ENCODE measurements around the gene COQ3. TPM values are rescaled to one million over a fixed set of nuclear protein-coding genes. Genes with fewer than 3 reads are reported as not detected.

COQ3 gene, protein sequence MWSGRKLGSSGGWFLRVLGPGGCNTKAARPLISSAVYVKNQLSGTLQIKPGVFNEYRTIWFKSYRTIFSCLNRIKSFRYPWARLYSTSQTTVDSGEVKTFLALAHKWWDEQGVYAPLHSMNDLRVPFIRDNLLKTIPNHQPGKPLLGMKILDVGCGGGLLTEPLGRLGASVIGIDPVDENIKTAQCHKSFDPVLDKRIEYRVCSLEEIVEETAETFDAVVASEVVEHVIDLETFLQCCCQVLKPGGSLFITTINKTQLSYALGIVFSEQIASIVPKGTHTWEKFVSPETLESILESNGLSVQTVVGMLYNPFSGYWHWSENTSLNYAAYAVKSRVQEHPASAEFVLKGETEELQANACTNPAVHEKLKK
- 7.2 TPM for polyA plus RNA-seq (ENCODE audit: insufficient read length)

DNA sequence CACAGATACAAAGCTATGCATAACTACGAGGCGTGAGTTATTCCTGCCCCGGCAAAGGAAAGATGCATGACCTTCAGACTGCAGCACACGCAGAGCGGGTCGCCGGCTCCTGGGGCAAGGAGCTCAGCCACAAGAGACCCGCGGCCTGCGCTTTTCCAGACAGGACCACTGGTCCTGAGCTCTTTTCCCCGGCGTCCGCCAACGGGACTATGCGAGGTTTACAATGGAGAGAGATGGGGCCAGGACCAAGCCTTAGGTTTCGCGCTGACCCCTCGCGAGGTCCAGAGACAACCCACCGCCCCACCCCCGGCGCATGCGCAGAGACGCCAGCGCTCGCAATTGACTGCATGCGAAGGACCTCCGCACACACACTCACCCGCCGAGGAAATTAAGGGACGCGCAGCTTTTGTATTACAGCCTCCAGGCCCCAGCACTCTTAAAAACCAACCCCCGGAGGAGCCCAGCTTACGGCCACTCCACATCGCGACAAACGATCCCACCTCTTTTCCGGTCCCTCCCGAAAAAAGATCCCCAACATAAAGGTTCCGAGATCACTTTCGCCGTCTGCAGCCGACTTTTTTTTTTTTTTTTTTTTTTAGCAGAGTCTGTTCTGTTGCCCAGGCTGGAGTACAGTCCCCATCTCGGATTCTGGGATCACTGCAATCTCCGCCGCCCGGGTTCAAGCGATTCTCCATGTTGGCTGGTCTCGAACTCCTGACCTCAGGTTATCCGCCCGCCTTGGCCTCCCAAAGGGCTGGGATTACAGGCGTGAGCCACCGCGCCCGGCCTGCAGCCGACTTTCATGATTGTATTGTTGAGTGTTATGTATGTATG, at the start of gene COQ3:
Gene COQ3, minus strand, starts transcription at position 498 of the 834 bp plus-strand sequence. Its CDS starts 16 bp downstream, at position 482.
- peak; percentile 34 for DNase-seq (ENCODE audit: low read depth)

GRCh38 chr6:99434702-99435530, 40.9 kb upstream of the COQ3 start:
- DNase-seq (ENCODE audit: low read depth): no peak

DNA sequence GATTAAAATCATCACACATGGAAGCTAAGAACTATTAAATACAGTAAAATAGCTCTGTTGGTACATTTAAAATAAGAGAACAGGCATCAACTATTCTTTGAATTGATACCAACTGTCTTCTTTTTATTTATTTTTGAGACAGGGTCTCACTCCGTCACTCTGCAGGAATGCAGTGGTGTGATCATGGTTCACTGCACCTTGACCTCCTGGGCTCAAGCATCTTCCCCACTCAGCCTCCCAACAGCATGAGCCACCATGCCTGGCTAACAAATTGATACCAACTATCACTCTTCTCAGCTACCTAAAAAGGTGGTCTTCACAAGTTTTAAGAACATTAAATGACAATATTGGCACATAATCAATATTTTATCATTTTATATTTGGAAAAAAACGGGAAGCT, 38.9 kb upstream of the COQ3 start:
- no peak for DNase-seq (ENCODE audit: low read depth)

DNA sequence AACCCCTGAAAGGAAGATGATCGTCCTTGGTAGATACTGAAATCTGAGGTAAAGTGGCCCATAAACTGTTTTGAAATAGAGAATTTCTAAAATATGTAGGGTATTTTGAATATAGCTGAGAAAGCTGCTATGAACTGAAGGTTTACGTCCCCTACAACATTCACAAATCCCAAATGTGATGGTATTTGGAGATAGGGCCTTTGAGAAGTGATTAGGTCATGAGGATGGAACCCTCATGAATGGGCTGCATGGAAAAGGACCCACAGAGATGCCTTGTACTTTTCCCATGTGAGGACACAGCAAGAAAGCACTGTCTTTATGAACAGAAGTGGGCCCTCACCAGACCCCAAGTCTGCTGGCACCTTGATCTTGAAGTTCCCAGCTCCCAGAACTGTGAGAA, 37.9 kb upstream of the COQ3 start:
- no peak for DNase-seq (ENCODE audit: low read depth)

- no peak for DNase-seq (ENCODE audit: low read depth)
Observed at GRCh38 chr6:99427988-99428387, 34.0 kb upstream of the COQ3 start.

DNA sequence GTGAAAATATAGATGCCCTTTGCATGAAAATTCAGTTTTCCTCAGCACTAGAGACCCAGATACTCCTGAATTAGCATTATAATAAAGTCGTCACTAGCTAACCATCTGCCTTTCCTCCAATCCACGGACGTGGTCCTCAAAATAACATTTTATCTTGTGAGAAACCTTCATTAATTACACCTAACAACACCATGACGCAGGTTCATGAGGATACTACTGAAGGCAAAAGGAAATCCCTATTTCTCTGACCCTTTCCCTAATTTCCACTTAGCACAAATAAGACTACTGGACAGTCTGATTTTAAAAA, 32.4 kb upstream of the COQ3 start:
- no peak for DNase-seq (ENCODE audit: low read depth)

DNA sequence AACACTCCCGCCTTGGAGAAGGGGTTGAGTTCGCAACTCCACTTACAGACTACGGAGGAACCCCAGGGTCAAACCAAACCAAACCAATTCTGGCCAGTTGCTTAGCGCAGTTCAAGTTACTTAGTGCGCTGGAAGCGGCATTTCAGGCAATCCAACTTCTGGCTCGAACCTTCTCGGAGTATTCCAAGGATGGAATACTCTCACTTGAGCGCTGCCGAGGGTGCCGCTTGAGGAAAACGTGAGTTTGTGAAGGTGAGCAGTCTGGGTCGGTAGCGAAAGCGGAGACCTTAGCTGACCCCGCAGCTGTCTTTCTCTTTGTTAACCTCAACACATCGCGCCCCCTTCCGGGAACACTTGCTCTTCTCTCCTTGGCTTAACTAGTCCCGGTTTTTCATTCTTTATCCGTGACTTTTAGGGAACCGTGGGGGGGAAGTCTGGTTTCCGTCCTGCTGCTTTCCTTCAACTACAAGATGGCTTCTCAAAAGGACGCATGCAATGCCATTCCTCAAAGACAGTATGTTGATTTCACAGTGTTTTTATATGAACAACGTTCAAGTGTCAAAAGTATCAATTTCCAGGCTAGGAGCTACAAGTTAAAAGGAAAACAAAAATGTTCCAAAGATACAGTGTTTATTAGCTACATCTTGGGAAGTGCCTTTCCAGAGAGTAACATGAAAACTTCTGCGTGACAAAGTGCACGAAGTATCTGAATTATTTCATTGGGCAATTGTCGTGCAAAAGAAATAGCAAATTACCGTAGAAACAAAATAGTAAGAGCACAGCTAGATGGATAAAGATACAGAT, 31.9 kb upstream of the COQ3 start:
- DNase-seq (ENCODE audit: low read depth): peak; percentile 85

GRCh38 chr6:99424761-99425646, 31.0 kb upstream of the COQ3 start, which contains the start of gene PNISR:
TSS of gene PNISR (minus strand) at chr6:99425308. CDS start at chr6:99414659, 10,649 bp downstream.
- peak; percentile 99 for DNase-seq (ENCODE audit: low read depth)

GRCh38 chr6:99424022-99424421, 30.0 kb upstream of the COQ3 start:
- no peak for DNase-seq (ENCODE audit: low read depth)

GRCh38 chr6:99422912-99423311, 28.9 kb upstream of the COQ3 start:
- no peak for DNase-seq (ENCODE audit: low read depth)

DNA sequence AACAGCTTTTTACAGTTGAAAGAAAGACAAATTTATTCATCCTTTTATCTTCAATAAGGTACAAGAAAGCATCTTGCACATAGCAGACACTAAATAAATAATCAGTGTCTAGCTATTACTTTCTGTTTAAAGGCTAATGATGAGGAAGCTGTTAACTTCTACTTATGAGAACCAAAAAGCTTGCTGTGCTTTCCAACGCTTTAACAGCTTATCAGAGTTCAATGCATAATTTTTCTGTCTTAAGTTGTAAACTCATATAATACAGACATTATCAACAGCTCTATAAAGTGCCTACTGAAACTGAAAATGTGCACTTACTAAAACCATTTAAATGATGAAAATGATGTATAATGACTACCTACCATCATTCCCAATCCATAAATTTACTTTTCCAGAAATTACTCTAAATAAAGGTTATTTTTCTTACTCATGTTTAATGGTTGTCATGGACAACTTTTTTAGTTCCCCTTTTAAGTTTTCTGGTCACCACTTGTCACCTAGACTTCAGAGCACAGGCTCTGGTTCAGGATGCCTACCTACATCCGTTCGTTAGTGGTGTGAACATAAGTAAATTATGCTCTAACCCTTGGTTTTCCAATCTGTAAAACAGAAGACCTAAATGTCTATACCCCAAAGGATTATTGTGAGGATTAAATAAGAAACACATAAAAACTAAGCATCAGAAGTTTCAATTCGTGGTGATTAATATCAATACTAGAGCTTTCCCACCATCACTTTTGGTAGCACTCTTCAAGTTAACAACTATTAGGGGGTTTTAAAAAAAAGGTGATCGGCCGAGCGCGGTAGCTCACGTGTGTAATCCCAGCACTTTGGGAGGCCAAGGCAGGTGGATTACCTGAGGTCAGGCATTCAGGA, 23.1 kb upstream of the COQ3 start:
- DNase-seq (ENCODE audit: low read depth): no peak

GRCh38 chr6:99416226-99416625, 22.2 kb upstream of the COQ3 start:
- no peak for DNase-seq (ENCODE audit: low read depth)

DNA sequence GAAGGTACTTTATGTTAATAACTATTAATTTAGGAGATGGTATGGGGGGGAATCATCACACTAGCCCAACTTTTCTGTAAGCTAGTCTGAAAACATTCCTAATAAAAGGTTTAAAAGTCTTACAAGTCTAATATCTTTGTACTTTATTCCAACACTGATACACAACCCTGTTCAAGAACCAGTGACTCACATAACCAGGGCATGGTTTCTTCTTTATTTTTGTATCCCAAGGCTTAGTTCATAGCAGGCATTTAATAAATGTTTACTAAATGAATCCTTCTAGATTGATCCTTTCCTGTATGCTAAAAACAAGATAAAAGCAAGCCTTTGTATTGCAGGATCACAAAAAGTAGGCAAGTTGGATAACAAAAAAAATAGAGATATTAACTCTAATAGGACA, 21.5 kb upstream of the COQ3 start:
- DNase-seq (ENCODE audit: low read depth): no peak

DNA sequence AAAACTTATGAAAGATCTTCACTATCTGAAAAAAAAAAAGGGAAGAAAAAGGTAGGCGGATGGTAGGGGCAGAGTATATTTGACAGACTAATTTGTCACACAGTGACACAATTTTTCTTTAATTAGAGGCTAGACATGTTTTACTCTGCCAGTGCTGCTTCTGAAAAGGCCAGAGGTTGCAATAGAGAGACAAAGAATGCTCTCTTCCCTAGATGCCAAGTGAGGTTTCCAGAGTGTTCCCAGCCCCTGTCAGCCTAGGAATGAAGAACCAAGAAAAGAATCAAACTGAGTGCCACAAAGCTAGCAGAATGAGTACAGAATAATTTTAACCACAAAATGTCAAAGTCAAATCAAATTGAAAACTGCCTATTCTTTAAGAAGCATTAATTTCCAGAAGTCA, 18.1 kb upstream of the COQ3 start:
- no peak for DNase-seq (ENCODE audit: low read depth)

DNA sequence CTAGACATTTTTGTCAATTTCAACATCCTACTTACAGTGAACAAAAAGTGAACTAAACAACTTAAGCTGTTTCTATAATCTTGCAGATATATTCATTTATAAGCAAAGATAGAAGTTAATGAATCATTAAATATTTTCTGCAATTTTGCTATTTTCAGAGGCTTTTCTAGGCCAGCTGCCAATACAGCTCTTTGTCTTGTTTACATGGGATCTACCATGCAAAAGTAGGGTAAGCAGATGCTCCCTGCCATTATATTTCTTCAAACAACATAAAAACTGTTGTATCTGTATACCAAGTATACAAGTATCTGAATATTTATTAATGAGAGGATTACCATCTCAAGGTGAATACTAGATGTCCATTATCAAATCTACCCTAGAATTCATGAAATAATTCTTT, 15.7 kb upstream of the COQ3 start:
- no peak for DNase-seq (ENCODE audit: low read depth)

DNA sequence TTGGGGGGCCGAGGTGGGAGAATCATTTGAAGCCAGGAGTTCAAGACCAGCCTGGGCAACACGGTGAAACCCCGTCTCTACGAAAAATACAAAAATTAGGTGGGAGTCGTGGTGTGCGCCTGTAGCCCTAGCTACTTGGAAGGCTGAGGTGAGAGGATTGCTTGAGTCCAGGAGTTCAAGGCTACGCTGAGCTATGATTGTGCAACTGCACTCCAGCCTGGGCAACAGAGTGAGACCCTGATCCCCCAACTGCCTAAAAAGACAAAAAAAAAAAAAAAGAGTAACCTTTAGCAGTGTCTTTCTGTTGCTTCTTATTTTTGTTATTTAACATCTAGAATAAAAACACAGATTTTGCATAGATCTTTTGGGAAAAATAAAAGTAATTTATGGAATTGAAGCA, 13.1 kb upstream of the COQ3 start:
- no peak for DNase-seq (ENCODE audit: low read depth)

GRCh38 chr6:99402448-99402847, 8.5 kb upstream of the COQ3 start:
- no peak for DNase-seq (ENCODE audit: low read depth)

GRCh38 chr6:99397287-99397686, 3.3 kb upstream of the COQ3 start:
- no peak for DNase-seq (ENCODE audit: low read depth)

DNA sequence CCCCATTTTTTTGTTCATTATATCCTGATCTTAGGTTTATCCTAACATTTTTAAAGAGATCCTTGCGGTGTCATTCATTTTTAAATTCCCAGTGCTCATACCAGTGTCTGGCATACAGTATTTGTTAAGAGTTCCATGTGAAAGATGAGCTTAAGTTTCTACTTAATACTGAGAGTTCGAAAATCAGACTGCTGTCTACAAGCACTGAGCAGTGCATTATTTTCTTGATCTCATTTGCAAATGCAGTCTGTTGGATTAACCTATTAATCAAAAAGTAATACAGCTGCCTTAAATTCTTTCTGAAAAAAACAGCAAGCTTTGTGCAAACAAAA, 663 bp downstream of the COQ3 start:
- no peak for DNase-seq (ENCODE audit: low read depth)
